AG09309 (cell line): ENCODE data around the gene SYNE1.

ENCODE experiments used
- DNase-seq: peaks from one replicate; pipeline ENCODE4 v3.0.0-alpha.2; 2010; ENCODE audit warnings: low read depth
- H3K4me3 ChIP-seq: 2 replicates; pipeline ENCODE4 v1.5.1; 2011; ENCODE audit warnings: mild to moderate bottlenecking, low read depth, low read length, moderate library complexity; ENCODE audit not compliant: control insufficient read depth
- CTCF ChIP-seq: IDR thresholded peaks from 2 replicates; pipeline ENCODE4 v1.5.1; 2011; ENCODE audit warnings: mild to moderate bottlenecking, low read depth, low read length, inconsistent platforms; ENCODE audit not compliant: insufficient read depth, control insufficient read depth; ENCODE audit errors: missing control alignments

Gene SYNE1

GRCh38 chr6:152233547-152234320 is 403.4 kb downstream of the SYNE1 start:
- TF ChIP-seq CTCF: no peak
- DNase-seq: no peak
- no peak overlapping the region for H3K4me3 ChIP-seq

DNA sequence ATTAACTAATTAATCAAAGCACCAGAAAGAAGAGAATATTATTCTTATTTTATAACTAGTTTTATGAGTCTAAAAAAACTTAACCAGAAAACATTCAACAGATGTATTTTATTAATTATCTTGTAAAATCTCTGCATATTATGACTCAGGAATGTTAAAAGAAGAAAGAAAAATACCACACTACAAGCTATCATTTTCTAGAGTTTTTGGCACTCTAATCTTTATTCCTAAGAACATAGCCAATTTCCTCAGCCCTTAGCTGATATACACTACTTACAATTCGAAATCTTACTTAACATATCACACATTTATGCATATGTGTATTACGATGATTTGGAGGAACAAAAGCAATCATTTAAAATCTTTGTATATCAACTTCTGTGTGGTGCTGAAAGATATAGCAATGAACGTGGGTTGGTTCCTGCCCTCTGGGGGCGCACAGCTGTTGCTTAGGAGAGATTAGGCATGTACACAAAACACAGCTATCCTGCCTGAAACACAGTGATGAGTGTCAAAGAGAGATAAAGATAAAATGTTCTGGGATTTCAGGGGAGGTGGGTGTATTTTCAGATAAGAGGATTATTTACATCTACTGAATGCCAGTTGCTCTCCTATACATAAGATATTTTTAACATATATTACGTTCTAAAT is 404.5 kb downstream of the SYNE1 start:
- TF ChIP-seq CTCF: peak; percentile 25
- no peak for DNase-seq
- no peak overlapping the region for H3K4me3 ChIP-seq

DNA sequence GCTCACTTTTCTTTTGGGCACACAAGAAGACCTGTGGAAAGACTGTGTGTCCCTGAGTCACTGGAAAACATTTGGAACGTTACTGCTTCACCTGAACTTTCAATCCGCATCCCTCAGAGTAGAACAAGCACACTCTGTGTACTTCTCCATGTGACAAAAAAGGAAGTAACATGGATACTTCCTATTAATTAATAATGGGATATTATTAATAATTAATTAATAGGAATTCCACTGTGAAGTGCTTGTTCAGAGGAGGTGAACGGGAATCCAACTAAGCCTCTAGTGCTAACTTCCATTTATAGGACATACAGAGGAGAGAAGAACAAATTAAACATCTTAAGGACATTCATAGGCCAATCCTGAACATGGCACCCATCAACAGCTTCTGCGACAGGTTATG is 407.8 kb downstream of the SYNE1 start:
- TF ChIP-seq CTCF: no peak
- no peak for DNase-seq
- H3K4me3 ChIP-seq: no peak overlapping the region

- no peak overlapping the region for H3K4me3 ChIP-seq
- no peak for TF ChIP-seq CTCF
- DNase-seq: no peak
These were observed 411.0 kb downstream of the SYNE1 start for GRCh38 chr6:152226119-152226518.

DNA sequence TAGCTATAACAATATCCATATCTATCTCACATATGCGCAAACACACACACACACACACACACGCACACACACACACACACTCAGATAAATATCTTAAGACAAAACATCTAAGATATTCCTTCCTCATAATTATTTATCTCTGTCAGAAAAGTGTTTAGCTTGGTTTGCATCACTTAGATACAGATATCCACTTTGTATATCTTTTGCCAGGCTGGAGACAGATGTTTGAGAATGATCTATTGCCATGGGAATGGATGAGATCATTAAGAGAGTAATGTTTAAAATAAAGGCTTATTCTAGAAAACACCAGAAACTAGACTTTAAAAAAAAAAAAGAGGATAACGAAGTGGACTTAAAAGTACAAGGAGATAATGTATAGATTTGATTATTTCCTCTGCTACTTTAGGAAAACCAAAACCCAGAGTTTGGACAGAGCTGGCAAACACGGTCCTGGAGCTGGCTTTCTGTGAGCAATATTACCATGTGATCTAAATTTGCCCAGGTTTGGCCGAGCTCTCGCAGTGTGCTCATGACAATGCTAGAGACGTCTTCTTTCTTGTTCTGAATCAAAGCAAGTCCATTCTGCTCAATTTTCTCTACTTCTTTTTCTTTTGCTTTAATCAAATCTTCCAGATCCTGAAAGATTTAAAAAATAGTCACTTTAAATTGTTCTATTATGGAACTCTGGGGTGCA is 411.8 kb downstream of the SYNE1 start:
- no peak for DNase-seq
- TF ChIP-seq CTCF: no peak
- H3K4me3 ChIP-seq: no peak overlapping the region

DNA sequence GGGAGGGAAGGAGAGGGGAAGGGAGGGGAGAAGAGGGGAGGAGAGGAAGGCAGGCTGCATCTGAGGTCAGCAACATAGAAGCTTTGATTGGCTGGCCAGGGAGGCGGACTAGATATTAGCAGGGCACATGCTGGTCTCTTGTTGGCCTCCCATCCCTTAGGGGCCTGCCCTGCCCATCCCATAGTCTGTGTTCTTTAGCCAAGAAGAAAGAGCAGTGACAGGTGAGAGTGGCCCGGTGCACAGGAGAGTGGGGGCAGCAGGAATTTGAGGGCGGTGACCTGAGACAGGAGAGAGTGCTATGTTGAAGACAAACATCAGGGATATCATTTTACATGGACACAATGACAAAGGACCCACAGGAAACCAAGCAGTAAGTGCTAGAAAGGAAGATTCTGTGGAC is 413.5 kb downstream of the SYNE1 start:
- no peak for TF ChIP-seq CTCF
- DNase-seq: no peak
- H3K4me3 ChIP-seq: no peak overlapping the region
